ENCODE measurements around the gene MACROD2.

The MACROD2 gene

DNA sequence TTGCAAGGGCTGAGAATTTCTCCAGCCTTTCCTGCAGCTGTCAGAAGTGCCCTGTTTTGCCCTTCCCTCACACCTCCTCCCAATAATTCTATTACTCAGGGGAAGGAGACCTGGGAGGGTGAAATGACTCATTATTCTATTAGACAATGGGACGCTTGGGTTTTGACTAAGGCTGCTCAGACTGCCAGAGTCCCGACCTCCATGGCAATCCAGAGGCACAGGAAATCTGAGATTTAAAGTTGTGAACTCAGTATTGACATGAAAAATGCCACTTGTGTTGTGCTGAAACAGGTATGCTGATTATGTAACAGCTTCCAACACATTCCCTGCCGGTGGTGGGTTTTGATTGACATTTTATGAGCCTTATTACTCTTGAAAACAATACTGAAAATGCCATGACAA, 967.9 kb downstream of the MACROD2 start:
- no peaks in the 10 kb centered on the region for H3K36me3 ChIP-seq (ENCODE audit: control insufficient read depth, insufficient read depth, low read length)
- H3K4me1 ChIP-seq = peaks cover 3% of the 10 kb centered on the region
- no peak overlapping the region for H3K27ac ChIP-seq
- H3K9ac ChIP-seq = no peak overlapping the region
- H3K4me2 ChIP-seq (ENCODE audit: low read length) = no peak overlapping the region
- no peaks in the 10 kb centered on the region for H3K9me3 ChIP-seq (ENCODE audit: control insufficient read depth, low read length)
- no peaks in the 10 kb centered on the region for H3K27me3 ChIP-seq (ENCODE audit: control insufficient read depth, insufficient read depth, low read length)
- TF ChIP-seq, protein P1, sequence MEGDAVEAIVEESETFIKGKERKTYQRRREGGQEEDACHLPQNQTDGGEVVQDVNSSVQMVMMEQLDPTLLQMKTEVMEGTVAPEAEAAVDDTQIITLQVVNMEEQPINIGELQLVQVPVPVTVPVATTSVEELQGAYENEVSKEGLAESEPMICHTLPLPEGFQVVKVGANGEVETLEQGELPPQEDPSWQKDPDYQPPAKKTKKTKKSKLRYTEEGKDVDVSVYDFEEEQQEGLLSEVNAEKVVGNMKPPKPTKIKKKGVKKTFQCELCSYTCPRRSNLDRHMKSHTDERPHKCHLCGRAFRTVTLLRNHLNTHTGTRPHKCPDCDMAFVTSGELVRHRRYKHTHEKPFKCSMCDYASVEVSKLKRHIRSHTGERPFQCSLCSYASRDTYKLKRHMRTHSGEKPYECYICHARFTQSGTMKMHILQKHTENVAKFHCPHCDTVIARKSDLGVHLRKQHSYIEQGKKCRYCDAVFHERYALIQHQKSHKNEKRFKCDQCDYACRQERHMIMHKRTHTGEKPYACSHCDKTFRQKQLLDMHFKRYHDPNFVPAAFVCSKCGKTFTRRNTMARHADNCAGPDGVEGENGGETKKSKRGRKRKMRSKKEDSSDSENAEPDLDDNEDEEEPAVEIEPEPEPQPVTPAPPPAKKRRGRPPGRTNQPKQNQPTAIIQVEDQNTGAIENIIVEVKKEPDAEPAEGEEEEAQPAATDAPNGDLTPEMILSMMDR (IDR thresholded peaks at IDR 0.05) = no peak
- H2AFZ ChIP-seq = no peak overlapping the region
- no peak overlapping the region for H3K4me3 ChIP-seq (ENCODE audit: low read depth, low read length)
- H3K79me2 ChIP-seq = no peaks in the 10 kb centered on the region

DNA sequence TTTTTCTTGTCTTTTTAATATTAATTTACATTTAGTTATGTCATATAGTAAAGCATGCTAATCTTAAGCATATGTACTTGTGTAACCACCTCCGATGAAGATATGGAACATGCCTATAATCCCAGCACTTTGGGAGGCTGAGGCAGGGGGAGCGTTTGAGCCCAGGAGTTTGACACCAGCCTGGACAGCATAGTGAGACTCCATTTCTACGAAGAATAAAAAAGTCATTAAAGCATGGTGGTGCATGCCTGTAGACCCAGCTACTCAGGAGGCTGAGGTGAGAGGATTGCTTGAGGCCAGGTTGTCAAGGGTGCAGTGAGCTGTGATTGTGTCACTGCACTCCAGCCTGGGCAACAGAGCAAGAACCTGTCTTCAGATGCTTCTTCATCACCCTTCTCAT, 970.9 kb downstream of the MACROD2 start:
- H3K27ac ChIP-seq = no peak overlapping the region
- no peak overlapping the region for H3K9ac ChIP-seq
- H3K79me2 ChIP-seq = no peaks in the 10 kb centered on the region
- no peak overlapping the region for H3K4me2 ChIP-seq (ENCODE audit: low read length)
- no peak overlapping the region for H2AFZ ChIP-seq
- TF ChIP-seq, protein P1 (IDR thresholded peaks at IDR 0.05) = no peak
- no peaks in the 10 kb centered on the region for H3K9me3 ChIP-seq (ENCODE audit: control insufficient read depth, low read length)
- no peaks in the 10 kb centered on the region for H3K36me3 ChIP-seq (ENCODE audit: control insufficient read depth, insufficient read depth, low read length)
- H3K4me3 ChIP-seq (ENCODE audit: low read depth, low read length) = no peak overlapping the region
- no peaks in the 10 kb centered on the region for H3K27me3 ChIP-seq (ENCODE audit: control insufficient read depth, insufficient read depth, low read length)
- H3K4me1 ChIP-seq = peaks cover 3% of the 10 kb centered on the region

DNA sequence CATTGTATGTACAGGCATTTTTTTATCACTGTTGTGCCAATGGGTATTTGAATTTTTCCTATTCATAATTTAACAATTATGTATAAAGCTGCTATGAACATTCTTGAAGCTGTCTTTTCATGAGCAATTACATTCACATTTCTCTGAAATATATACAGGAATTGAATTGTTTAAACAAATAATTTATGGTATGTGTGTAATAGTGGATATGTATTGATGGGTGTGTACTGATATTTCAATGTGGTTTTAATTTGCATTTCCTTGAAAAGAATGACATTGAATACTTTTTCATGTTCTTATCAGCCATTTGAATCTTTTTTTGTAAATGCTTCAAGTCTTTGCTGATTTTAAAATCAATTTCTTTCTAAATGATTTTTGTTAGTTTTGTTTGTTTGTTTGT, 971.5 kb downstream of the MACROD2 start:
- Histone ChIP-seq H3K79me2 (no peaks in the 10 kb centered on the region), H3K4me2 (ENCODE audit: low read length) (no peak overlapping the region), H3K9ac (no peak overlapping the region), H3K27ac (no peak overlapping the region), H3K4me3 (ENCODE audit: low read depth, low read length) (no peak overlapping the region), H3K9me3 (ENCODE audit: control insufficient read depth, low read length) (no peaks in the 10 kb centered on the region), H3K4me1 (peaks cover 3% of the 10 kb centered on the region), H2AFZ (no peak overlapping the region), H3K27me3 (ENCODE audit: control insufficient read depth, insufficient read depth, low read length) (no peaks in the 10 kb centered on the region), H3K36me3 (ENCODE audit: control insufficient read depth, insufficient read depth, low read length) (no peaks in the 10 kb centered on the region)
- TF ChIP-seq, protein P1 (IDR thresholded peaks at IDR 0.05) = no peak

DNA sequence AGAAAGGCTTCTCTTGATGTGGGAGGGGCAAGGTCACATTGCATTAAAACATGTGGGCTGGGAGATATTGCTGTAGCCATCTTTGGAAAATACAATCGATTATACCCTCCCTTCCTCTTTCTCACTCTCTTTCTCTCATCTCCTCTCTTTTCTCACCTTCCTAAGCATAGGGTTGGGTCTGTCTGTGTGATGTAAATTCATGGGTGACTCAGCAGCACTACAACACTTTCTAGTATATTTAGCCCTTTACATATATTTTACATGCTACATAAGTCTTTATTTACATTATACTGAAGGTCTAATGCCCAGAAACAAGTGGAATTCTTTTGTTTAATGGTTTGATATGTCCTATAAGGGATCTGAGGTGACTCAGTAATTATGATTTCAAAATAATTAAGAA, 976.9 kb downstream of the MACROD2 start:
- Histone ChIP-seq H2AFZ (no peak overlapping the region), H3K9me3 (ENCODE audit: control insufficient read depth, low read length) (no peaks in the 10 kb centered on the region), H3K36me3 (ENCODE audit: control insufficient read depth, insufficient read depth, low read length) (no peaks in the 10 kb centered on the region), H3K4me1 (no peaks in the 10 kb centered on the region), H3K79me2 (no peaks in the 10 kb centered on the region), H3K4me2 (ENCODE audit: low read length) (no peak overlapping the region), H3K9ac (no peak overlapping the region), H3K27ac (no peak overlapping the region), H3K27me3 (ENCODE audit: control insufficient read depth, insufficient read depth, low read length) (no peaks in the 10 kb centered on the region), H3K4me3 (ENCODE audit: low read depth, low read length) (no peak overlapping the region)
- TF ChIP-seq, protein P1 (IDR thresholded peaks at IDR 0.05) = no peak

DNA sequence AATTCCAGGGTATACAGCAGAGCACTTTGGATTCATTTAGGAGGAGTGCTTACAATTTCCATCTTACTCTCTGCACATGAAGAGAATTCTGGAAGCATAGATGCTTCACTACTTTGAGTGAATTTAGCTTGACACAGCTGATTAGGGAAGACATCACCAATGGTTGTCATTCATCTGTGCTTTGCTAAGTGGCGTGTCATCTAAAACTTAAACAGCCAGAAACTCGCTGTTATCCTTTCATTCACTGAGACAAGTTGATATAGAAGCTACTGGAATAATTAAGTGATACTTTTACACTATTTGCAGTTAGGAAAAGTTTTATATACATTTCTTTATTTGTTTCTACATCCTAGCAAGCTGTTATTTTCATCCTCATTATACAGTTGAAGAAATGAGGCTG, 977.4 kb downstream of the MACROD2 start:
- Histone ChIP-seq H3K79me2 (no peaks in the 10 kb centered on the region), H3K4me2 (ENCODE audit: low read length) (no peak overlapping the region), H3K9ac (no peak overlapping the region), H3K27me3 (ENCODE audit: control insufficient read depth, insufficient read depth, low read length) (no peaks in the 10 kb centered on the region), H3K9me3 (ENCODE audit: control insufficient read depth, low read length) (no peaks in the 10 kb centered on the region), H3K36me3 (ENCODE audit: control insufficient read depth, insufficient read depth, low read length) (no peaks in the 10 kb centered on the region), H3K4me1 (no peaks in the 10 kb centered on the region), H2AFZ (no peak overlapping the region), H3K4me3 (ENCODE audit: low read depth, low read length) (no peak overlapping the region), H3K27ac (no peak overlapping the region)
- TF ChIP-seq, protein P1 (IDR thresholded peaks at IDR 0.05) = no peak

Measured in parathyroid adenoma (tissue), 2 donors.